Uterus (tissue), 2 donors: Measurements from ENCODE around the gene SLC8A1.

Source experiments
- POLR2A ChIP-seq, 2 donors: fragments of 450-650 bp; IDR thresholded peaks; one replicate each; pipeline ENCODE4 v1.6.1; 2016; ENCODE audit warnings: antibody characterized with exemption in 2 of 2, mild to moderate bottlenecking in 1 of 2, moderate library complexity in 1 of 2
- TF ChIP-seq, protein P1 (sequence below), 4 experiments: fragments of 200-600 bp in 2 of 4; fragments of 450-650 bp in 2 of 4; sonication (generic) in 2 of 4; IDR thresholded peaks; one replicate each; pipeline ENCODE4 v1.5.1; 2016 to 2019; ENCODE audit warnings: antibody characterized with exemption in 4 of 4, mild to moderate bottlenecking in 2 of 4, moderate library complexity in 1 of 4

DNA sequence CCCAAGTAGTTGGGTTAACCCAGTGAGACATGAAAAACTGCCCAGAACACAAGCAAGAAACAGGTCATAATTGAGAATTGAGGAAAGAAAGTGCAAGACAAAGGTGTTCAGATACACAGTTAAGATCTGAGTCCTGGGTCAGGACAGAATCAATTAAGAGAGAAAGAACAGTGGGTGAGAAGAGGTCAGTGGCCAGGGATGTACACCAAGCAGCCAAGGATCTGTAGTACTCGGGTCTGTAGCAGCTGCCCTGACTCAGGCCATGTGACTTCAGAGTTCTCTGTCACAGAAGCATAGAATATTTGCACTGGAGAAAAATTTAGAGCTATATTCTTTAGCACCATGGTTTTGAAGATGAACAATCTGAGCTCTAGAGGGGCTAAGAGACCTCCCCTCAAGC is 141.6 kb downstream of the SLC8A1 start:
- no peak for TF ChIP-seq POLR2A (IDR thresholded peaks at IDR 0.05)
- TF ChIP-seq, protein P1, sequence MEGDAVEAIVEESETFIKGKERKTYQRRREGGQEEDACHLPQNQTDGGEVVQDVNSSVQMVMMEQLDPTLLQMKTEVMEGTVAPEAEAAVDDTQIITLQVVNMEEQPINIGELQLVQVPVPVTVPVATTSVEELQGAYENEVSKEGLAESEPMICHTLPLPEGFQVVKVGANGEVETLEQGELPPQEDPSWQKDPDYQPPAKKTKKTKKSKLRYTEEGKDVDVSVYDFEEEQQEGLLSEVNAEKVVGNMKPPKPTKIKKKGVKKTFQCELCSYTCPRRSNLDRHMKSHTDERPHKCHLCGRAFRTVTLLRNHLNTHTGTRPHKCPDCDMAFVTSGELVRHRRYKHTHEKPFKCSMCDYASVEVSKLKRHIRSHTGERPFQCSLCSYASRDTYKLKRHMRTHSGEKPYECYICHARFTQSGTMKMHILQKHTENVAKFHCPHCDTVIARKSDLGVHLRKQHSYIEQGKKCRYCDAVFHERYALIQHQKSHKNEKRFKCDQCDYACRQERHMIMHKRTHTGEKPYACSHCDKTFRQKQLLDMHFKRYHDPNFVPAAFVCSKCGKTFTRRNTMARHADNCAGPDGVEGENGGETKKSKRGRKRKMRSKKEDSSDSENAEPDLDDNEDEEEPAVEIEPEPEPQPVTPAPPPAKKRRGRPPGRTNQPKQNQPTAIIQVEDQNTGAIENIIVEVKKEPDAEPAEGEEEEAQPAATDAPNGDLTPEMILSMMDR (IDR thresholded peaks at IDR 0.05), result no peak
